HL-60 (cell line): ENCODE results near the gene TAS2R39.

ENCODE experiments used
- CTCF ChIP-seq: IDR thresholded peaks from one replicate; pipeline ENCODE4 v1.5.1; 2011; ENCODE audit warnings: low read length, control low read depth, inconsistent platforms; ENCODE audit not compliant: insufficient read depth
- GABPA ChIP-seq: IDR thresholded peaks from 2 replicates; pipeline ENCODE4 v1.6.1; 2012; ENCODE audit warnings: low read depth

DNA sequence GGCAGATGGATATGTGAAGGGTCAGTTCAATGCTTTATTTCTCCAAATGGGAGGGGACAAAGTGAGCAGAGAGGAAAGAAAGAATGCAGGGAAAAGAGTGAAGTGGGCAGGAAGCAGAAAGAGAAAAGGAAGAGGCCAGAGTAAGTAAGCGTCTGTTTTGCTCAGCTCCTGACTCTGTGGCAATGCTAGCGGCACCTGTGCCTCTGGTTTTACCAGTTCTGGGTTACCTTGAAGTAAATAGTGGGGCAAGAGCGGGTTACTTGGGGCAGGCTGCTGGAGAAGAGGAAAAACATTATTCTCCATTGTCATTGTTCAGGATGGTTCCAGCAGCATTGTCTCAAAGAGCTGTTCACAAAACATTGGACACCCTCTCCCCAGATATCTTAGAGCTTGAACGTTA, 40.6 kb downstream of the TAS2R39 start:
- no peak for TF ChIP-seq CTCF
- TF ChIP-seq GABPA = no peak
